Measurements from ENCODE around the gene CORO2A. TPM values are rescaled to one million over a fixed set of nuclear protein-coding genes. Genes with fewer than 3 reads are reported as not detected.

CORO2A gene
- total RNA-seq, 2 donors from 2014 or later = 1.2 to 3.1 TPM

- TF ChIP-seq CTCF (IDR thresholded peaks at IDR 0.05) = no peak
- H3K4me3 ChIP-seq = no peak overlapping the region
- DNase-seq (ENCODE audit: low spot score) (no peak), ATAC-seq (ENCODE audit: insufficient number of reproducible peaks, low FRiP score, low read depth) (no peak)
- H3K27me3 ChIP-seq (replicated peaks; ENCODE audit: insufficient read depth) = no peaks in the 10 kb centered on the region
- H3K4me1 ChIP-seq (ENCODE audit: control insufficient read depth in 1 of 2, low read depth in 2 of 2) = no peaks in the 10 kb centered on the region
- H3K9me3 ChIP-seq = no peaks in the 10 kb centered on the region
- H3K27ac ChIP-seq = no peak overlapping the region
- H3K36me3 ChIP-seq = peaks cover 21% of the 10 kb centered on the region
Measured at GRCh38 chr9:98215271-98215670, 22.8 kb upstream of the CORO2A start.

GRCh38 chr9:98214811-98215210 lies 22.4 kb upstream of the CORO2A start:
- Histone ChIP-seq H3K27me3 (replicated peaks; ENCODE audit: insufficient read depth) (no peaks in the 10 kb centered on the region), H3K9me3 (no peaks in the 10 kb centered on the region), H3K4me3 (no peak overlapping the region), H3K27ac (no peak overlapping the region), H3K4me1 (ENCODE audit: control insufficient read depth in 1 of 2, low read depth in 2 of 2) (no peaks in the 10 kb centered on the region), H3K36me3 (peaks cover 19% of the 10 kb centered on the region)
- DNase-seq (ENCODE audit: low spot score) (no peak), ATAC-seq (ENCODE audit: insufficient number of reproducible peaks, low FRiP score, low read depth) (no peak)
- TF ChIP-seq CTCF (IDR thresholded peaks at IDR 0.05) = no peak

GRCh38 chr9:98211260-98211659 lies 18.8 kb upstream of the CORO2A start:
- no peak for DNase-seq (ENCODE audit: low spot score)
- Histone ChIP-seq H3K4me3 (no peak overlapping the region), H3K4me1 (ENCODE audit: control insufficient read depth in 1 of 2, low read depth in 2 of 2) (no peaks in the 10 kb centered on the region), H3K36me3 (peaks cover 10% of the 10 kb centered on the region), H3K27ac (no peak overlapping the region), H3K27me3 (replicated peaks; ENCODE audit: insufficient read depth) (no peaks in the 10 kb centered on the region), H3K9me3 (no peaks in the 10 kb centered on the region)
- no peak for TF ChIP-seq CTCF (IDR thresholded peaks at IDR 0.05)
- no peak for ATAC-seq (ENCODE audit: insufficient number of reproducible peaks, low FRiP score, low read depth)

GRCh38 chr9:98210435-98210834 lies 18.0 kb upstream of the CORO2A start:
- Histone ChIP-seq H3K4me1 (ENCODE audit: control insufficient read depth in 1 of 2, low read depth in 2 of 2) (no peaks in the 10 kb centered on the region), H3K4me3 (no peak overlapping the region), H3K27ac (no peak overlapping the region), H3K27me3 (replicated peaks; ENCODE audit: insufficient read depth) (no peaks in the 10 kb centered on the region), H3K36me3 (peaks cover 10% of the 10 kb centered on the region), H3K9me3 (no peaks in the 10 kb centered on the region)
- no peak for TF ChIP-seq CTCF (IDR thresholded peaks at IDR 0.05)
- DNase-seq (ENCODE audit: low spot score) = no peak
- no peak for ATAC-seq (ENCODE audit: insufficient number of reproducible peaks, low FRiP score, low read depth)

GRCh38 chr9:98209530-98209929 lies 17.1 kb upstream of the CORO2A start:
- Histone ChIP-seq H3K4me1 (ENCODE audit: control insufficient read depth in 1 of 2, low read depth in 2 of 2) (no peaks in the 10 kb centered on the region), H3K4me3 (no peak overlapping the region), H3K27me3 (replicated peaks; ENCODE audit: insufficient read depth) (no peaks in the 10 kb centered on the region), H3K9me3 (no peaks in the 10 kb centered on the region), H3K27ac (no peak overlapping the region), H3K36me3 (peaks cover 10% of the 10 kb centered on the region)
- ATAC-seq (ENCODE audit: insufficient number of reproducible peaks, low FRiP score, low read depth) = no peak
- TF ChIP-seq CTCF (IDR thresholded peaks at IDR 0.05) = no peak
- DNase-seq (ENCODE audit: low spot score) = no peak
